Renal cortical epithelial cell (primary cell): Measurements from ENCODE around the gene PTCHD1. TPM values are rescaled to one million over a fixed set of nuclear protein-coding genes. Genes with fewer than 3 reads are reported as not detected.

Experiments
- DNase-seq: peaks from one replicate; pipeline ENCODE4 v3.0.0-alpha.2; 2011; ENCODE audit warnings: low read depth
- total RNA-seq: library from RNA; depleted of rRNA; stranded (reverse); fragments of >200 nt; gene quantifications from 2 replicates; pipeline ENCODE4 v1.2.3, GENCODE V29; 2014

PTCHD1 gene
- total RNA-seq: under 0.01 TPM in 1 of 2 replicates, not detected in the other

GRCh38 chrX:23334848-23335599, at the start of gene PTCHD1:
Gene PTCHD1 (plus strand): TSS chrX:23334849. CDS start chrX:23334876, 27 bp downstream.
- no peak for DNase-seq

GRCh38 chrX:23286731-23287130, 47.9 kb upstream of the PTCHD1 start:
- no peak for DNase-seq

GRCh38 chrX:23287191-23287725, 47.4 kb upstream of the PTCHD1 start:
- peak; percentile 77 for DNase-seq

GRCh38 chrX:23292354-23292987, 42.2 kb upstream of the PTCHD1 start:
- no peak for DNase-seq

GRCh38 chrX:23292988-23293651, 41.5 kb upstream of the PTCHD1 start:
- DNase-seq: peak; percentile 89

- no peak for DNase-seq
Observed at GRCh38 chrX:23304881-23305280, 29.8 kb upstream of the PTCHD1 start.

- no peak for DNase-seq
Observed at GRCh38 chrX:23311731-23312130, 22.9 kb upstream of the PTCHD1 start.

GRCh38 chrX:23312136-23312535, 22.5 kb upstream of the PTCHD1 start:
- no peak for DNase-seq

- no peak for DNase-seq
Observed at GRCh38 chrX:23317799-23318724, 16.6 kb upstream of the PTCHD1 start.

GRCh38 chrX:23327104-23327503, 7.5 kb upstream of the PTCHD1 start:
- DNase-seq: peak; percentile 10

- DNase-seq: no peak
Observed at GRCh38 chrX:23331701-23332100, 2.9 kb upstream of the PTCHD1 start.

- no peak for DNase-seq
Observed at GRCh38 chrX:23332101-23332887, 2.4 kb upstream of the PTCHD1 start.

GRCh38 chrX:23332888-23333821, 1.5 kb upstream of the PTCHD1 start:
- DNase-seq: no peak

GRCh38 chrX:23333842-23334520, 668 bp upstream of the PTCHD1 start:
- no peak for DNase-seq

- DNase-seq: no peak
Observed at GRCh38 chrX:23334521-23334847, 165 bp upstream of the PTCHD1 start.

GRCh38 chrX:23338334-23338733, 3.7 kb downstream of the PTCHD1 start:
- no peak for DNase-seq

GRCh38 chrX:23341452-23341851, 6.8 kb downstream of the PTCHD1 start:
- peak; percentile 46 for DNase-seq

- no peak for DNase-seq
Observed at GRCh38 chrX:23344238-23344903, 9.7 kb downstream of the PTCHD1 start.

GRCh38 chrX:23344904-23345271, 10.2 kb downstream of the PTCHD1 start:
- no peak for DNase-seq
